ENCODE results near the gene TNPO1. TPM values are rescaled to one million over a fixed set of nuclear protein-coding genes. Genes with fewer than 3 reads are reported as not detected.

TNPO1 gene
- total RNA-seq = 225 and 412 TPM in 2 replicates

DNA sequence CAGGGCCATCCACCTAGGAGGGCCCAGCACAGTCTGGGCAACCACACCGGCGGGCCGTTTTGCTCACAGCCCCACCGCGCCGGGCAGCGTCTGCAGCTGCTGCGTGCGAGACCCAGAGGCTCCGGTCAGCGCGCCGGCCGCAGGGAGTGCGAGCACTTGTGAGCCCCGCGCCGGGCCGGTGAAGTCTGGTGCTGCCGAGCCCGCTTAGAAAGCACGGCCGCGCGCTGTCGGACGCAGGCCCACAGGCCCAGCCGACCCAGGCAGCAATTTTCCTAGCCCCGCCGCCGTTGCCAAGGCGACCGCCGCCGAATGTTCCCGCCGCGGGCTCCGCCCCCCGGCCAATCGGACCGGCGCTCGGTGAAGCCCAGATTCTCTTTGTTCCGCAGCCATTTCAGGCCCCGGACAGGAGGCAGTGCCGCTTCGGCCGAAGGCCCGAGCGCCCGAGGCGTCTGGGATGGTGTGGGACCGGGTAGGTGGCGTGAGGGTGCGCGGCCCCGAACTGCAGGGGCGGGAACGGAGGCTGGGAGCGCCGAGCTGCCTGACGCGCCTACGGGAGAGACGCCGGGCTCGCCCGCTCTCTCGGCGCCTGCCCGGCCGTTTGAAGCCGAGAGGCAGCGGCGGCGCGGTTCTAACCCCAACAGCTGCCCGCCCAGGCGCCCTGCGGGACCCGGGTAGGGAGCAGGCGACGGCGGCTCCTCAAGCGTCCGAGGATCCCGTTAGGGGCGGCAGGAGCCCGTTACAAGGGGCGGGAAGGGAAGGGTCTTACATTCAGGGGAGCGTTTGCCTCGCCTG lies at the start of gene TNPO1:
TNPO1 (plus strand) TSS at position 378 of the 792 bp plus-strand sequence; CDS start at position 455, 77 bp downstream.
- DNase-seq (ENCODE audit: low read depth) = peak; percentile 95
- peak within 1 kb of the TSS; percentile 88 for H3K4me3 ChIP-seq (ENCODE audit: low read depth, low read length)
- TF ChIP-seq, protein P1, sequence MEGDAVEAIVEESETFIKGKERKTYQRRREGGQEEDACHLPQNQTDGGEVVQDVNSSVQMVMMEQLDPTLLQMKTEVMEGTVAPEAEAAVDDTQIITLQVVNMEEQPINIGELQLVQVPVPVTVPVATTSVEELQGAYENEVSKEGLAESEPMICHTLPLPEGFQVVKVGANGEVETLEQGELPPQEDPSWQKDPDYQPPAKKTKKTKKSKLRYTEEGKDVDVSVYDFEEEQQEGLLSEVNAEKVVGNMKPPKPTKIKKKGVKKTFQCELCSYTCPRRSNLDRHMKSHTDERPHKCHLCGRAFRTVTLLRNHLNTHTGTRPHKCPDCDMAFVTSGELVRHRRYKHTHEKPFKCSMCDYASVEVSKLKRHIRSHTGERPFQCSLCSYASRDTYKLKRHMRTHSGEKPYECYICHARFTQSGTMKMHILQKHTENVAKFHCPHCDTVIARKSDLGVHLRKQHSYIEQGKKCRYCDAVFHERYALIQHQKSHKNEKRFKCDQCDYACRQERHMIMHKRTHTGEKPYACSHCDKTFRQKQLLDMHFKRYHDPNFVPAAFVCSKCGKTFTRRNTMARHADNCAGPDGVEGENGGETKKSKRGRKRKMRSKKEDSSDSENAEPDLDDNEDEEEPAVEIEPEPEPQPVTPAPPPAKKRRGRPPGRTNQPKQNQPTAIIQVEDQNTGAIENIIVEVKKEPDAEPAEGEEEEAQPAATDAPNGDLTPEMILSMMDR (IDR thresholded peaks at IDR 0.05; ENCODE audit: insufficient read depth, low read depth, low read length) = no peak

DNA sequence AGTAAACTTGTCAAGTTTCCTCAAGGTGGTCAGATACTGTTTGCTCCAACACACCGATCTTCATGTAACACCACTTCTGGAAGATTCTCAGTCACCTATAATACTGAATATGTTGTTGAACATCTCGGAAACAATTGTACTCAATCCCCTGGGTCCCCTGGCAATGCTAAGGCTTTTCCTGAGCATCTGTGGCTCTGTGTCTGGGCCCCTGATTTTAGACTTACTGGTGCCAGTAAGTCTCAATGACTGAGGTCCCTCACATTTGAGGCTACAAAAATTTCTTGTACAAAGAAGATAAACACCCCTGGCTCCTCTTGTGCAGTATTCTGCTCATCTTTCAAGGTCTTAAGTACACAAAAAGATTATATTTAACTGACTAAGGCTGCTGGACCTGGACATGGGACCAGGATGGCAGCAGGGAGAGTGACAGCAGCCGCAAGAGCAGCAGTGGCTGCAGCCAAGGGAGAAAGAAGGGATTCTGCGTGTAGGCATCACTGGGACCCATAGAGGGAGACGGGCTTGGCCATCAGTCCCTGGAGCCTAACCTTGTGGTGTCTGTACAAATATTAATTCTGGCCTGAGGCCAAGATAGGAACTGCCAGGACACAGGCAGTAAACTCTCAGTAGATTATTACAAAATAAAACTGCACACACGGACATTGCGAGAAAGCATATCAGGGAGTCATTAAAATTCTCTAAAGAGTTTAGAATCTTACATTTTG lies 49.0 kb upstream of the TNPO1 start:
- no peak overlapping the region for H3K4me3 ChIP-seq (ENCODE audit: low read depth, low read length)
- TF ChIP-seq, protein P1 (IDR thresholded peaks at IDR 0.05; ENCODE audit: insufficient read depth, low read depth, low read length) = peak; percentile 7
- peak; percentile 12 for DNase-seq (ENCODE audit: low read depth)

DNA sequence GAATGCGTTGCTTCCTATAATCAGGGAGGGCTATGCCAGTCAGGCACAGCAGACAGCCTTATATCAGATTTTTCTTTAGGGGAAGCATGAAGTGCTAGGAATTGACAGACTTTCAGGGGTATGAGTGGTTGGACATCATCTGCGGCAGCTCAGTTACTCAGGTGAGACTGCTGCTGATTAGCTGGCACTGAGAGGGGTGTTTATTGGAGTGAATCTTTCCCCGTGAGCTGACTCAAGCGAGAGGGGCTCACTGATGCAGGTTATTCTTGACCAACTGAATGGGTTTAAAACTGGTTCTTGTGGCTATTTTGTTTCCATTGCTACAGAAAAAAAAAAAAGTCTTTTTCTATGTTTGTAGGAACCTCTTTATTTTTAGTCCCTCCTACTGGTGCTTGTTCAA lies 46.2 kb upstream of the TNPO1 start:
- no peak for DNase-seq (ENCODE audit: low read depth)
- TF ChIP-seq, protein P1 (IDR thresholded peaks at IDR 0.05; ENCODE audit: insufficient read depth, low read depth, low read length) = no peak
- no peak overlapping the region for H3K4me3 ChIP-seq (ENCODE audit: low read depth, low read length)

DNA sequence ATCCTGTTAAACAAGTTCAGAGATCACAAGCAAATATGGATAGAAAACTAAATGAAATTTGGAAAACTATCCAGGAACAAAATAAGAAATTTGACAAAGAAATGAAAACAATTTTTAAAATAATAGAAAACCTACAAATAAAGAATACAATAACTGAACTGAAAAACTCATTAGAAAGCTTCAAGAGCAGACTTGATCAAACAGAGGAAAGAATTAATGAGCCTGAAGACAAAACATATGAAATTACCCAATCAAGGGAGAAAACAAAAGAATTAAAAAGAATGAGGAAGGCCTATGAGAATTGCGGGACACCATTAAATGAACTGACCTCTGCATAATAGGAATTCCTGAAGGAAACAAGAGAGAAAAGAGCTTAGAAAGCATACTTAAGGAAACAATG lies 39.8 kb upstream of the TNPO1 start:
- TF ChIP-seq, protein P1 (IDR thresholded peaks at IDR 0.05; ENCODE audit: insufficient read depth, low read depth, low read length) = no peak

DNA sequence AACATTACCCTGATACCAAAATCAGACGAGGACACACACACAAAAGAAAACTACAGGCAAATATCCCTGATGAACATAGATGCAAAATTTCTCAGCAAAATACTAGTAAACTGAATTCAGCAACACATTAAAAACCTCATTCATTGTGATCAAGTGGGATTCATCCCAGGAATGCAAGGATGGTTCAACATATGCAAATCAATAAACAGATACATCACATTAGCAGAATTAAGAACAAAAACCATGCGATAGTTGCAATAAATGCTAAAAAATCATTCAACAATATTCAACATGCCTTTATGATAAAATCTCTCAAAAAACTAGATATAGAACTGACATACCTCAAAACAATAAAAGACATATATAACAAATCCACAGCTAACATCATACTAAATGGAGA lies 36.9 kb upstream of the TNPO1 start:
- no peak overlapping the region for H3K4me3 ChIP-seq (ENCODE audit: low read depth, low read length)
- TF ChIP-seq, protein P1 (IDR thresholded peaks at IDR 0.05; ENCODE audit: insufficient read depth, low read depth, low read length) = no peak
- no peak for DNase-seq (ENCODE audit: low read depth)

More for the DNA sequence above, 39.8 kb upstream of the TNPO1 start:
- no peak overlapping the region for H3K4me3 ChIP-seq (ENCODE audit: low read depth, low read length)
- no peak for DNase-seq (ENCODE audit: low read depth)

DNA sequence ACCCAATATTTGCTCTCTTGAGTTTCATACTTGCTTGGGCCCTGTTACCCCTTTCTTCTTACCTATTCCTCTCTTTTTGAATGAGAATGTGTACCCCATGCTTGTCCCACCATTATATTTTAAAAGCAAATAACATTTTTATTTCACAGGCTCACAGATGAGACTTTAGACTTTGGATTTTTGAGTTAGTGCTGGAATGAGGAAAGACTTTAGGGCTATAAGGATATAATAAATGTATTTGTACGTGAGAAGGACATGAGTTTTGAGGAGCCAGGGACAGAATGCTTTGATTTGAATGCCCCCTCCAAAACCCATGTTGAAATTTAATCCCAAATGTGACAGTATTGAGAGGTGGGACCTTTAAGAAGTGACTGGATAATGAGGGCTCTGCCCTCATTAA lies 33.1 kb upstream of the TNPO1 start:
- no peak for DNase-seq (ENCODE audit: low read depth)
- TF ChIP-seq, protein P1 (IDR thresholded peaks at IDR 0.05; ENCODE audit: insufficient read depth, low read depth, low read length) = no peak
- H3K4me3 ChIP-seq (ENCODE audit: low read depth, low read length) = no peak overlapping the region
